GM18909 (cell line): ENCODE results near the gene C16orf46.
A peak's percentile ranks its signal among the peaks of the same experiment; 100 is the strongest.
"Not testable (repeated sequence)": the region's sequence is repeated elsewhere in the genome, so short reads cannot be mapped to it uniquely, and the experiment has no call there.

Source experiments
- ATAC-seq: cut with Tn5 transposase; IDR thresholded peaks from one replicate; pipeline ENCODE4 v1.9.1; 2021; ENCODE audit warnings: mild to moderate bottlenecking; ENCODE audit not compliant: unreplicated experiment, poor library complexity

Gene C16orf46, protein sequence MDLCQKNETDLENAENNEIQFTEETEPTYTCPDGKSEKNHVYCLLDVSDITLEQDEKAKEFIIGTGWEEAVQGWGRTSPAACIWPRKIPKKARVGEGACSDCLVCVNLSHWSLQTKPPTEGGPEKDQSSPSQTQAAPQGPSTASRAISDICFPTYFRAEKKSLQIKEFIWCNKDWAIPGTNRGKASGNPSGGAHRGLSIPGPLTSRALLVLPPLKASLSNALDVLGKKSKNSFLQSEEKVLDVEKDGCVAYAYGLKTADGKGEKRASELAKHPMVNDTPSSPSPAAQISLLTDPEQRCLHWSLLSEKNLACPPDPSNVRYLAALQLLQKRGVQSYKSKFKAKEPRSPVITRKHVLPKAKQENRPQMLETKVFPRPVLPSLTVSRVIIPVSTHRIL

DNA sequence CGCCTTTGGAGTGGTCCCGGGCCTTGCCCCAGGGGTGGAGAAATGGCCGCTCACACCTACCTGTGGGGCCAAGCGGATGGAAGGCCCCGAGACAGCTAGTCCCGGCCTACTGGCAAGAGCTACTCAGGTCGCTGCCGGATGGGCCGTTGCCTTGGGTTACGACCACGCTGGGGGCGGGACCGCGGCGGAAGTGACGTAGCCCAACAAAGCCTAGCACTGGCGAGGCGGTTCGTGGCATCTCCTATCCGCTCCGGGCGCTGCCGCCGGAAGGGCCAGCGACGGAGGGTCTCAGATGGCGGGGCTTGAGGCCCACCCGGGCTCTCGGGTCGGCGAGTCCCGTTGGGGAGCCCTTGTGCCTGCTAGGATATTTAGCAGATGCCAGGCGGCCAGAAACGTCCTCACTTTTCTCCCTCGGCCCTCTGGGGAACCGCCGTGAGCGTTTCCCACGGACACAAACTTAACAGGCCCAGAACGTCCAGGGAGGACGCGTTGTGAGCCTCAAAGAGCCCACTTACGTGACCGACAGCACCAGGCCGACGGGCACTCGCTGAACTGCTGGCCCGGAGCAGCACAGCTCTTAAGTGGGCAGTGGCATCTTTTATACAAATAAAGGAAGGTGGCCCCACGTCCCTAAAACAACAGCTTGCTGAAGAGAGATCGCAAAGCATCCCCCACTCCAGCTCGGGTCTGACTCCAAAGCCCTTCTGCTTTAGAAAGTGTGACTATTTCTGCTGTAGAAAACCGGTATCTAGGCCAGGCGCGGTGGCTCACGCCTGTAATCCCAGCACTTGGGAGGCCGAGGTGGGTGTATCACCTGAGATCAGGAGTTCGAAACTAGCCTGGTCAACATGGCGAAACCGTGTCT lies at the start of gene C16orf46:
TSS of gene C16orf46 (minus strand) at position 163 of the 865 bp plus-strand sequence. CDS start 13,283 bp downstream, outside the sequence.
- peak; percentile 96 for ATAC-seq

DNA sequence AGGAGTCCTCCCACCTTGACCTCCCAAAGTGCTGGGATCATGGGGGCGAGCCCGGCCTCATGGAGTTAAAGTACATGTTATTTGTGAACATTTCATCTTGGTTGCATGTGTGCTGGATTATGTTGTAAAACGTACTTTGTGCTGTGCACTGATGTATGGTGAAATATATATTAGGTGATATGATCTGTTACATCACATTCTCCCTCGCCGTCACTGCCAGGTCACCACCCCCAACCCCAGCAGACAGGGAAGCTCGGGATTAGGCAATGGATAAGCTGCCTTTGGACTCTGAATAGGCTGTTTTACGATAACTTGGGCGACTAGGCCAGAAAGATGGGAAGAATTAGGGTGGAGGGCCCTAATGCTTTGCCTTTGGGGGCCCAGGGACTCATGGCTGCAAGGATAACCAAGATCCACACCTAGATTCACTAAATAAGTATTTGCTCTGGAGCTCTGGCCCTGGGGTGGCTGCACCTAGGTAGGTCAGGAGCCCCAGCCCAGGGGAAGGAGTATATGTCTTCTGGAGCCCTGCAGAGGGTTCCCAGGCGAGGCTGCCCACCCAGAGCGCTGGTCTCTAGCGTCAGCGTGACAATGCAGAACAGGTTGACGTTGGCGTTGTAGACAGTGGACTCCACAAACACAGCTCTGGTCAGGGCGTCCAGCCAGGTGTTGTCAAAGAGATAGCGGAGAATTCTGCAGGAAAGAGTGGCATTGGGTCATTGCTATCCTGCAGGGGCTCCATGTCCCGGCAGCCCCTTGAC lies 46.2 kb upstream of the C16orf46 start:
- ATAC-seq: no peak

DNA sequence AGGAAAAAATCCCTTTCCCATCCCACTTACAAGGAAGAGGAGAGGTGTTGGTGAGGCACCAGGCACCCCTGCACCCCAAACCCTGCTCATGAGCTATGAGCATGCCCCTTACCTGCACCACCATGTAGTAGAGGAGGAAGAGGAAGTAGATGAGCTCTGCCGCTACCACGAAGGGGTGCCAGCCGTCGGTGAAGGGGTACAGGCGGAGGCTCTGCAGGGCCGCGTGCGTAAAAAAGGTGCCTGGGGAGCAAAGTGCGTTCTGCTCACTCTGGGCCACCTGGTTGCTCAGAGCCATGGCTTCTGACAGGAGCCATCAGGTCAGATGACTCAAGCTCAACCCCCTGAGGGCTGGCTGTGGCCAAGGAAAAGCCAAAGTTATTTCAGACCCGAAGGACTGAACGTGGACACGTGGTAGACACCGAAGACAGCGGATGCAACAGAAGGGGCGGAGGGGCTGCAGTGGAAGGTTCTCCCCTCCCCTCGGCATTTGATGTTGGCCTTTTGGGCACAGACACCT lies 44.5 kb upstream of the C16orf46 start:
- ATAC-seq: no peak

DNA sequence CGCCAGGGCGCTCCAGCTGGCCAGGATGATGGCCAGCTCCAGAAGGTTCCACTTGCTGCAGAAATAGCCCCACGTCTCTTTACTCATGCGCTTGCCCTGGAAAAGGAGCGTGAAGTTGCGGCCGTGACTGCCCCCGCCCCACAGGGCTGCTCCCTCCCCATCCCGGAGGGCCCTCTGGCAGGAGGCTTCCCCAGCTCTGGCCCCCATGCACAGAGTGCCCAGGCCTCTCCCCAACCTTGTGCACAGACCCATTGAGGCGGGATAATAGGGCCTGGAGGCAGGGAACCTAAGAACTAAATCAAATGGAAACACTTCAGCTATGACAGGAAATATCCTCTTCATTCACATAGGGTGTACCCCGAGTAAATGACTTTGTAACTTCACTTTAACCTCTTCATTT lies 40.4 kb upstream of the C16orf46 start:
- ATAC-seq: no peak

DNA sequence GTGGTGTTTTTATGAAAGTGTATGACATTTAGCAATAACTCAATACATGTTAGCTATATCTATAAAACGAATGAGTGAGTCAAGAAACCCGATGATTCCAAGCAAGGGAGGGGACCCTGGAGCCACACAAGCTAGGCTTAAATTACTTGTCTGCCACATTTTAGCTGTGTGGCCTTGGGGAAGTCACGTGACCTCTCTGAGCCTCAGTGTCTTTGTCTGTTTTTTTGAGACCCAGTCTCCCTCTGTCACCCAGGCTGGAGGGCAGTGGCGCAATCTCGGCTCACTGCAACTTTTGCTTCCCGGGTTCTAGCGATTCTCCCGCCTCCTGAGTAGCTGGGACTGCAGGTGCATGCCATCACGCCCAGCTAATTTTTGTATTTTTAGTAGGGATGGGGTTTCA lies 39.2 kb upstream of the C16orf46 start:
- ATAC-seq: no peak

DNA sequence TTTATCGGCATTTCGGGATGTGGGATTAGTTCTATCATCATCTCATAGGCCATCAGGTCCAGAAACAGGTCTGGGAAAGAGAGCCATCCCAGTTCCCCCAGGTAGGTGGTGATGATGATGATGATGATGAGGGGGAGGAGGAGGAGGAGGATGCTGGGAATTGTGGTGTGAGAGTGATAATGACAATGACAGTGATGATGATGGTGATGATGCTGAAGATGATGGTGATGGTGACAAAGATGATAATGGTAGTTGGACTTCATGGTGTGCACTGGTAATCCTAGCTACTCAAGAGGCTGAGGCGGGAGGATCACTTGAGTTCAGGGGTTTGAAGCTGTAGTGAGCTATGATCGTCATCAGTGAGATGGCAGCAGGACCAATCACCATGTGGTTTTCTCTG lies 35.4 kb upstream of the C16orf46 start:
- ATAC-seq: no peak

DNA sequence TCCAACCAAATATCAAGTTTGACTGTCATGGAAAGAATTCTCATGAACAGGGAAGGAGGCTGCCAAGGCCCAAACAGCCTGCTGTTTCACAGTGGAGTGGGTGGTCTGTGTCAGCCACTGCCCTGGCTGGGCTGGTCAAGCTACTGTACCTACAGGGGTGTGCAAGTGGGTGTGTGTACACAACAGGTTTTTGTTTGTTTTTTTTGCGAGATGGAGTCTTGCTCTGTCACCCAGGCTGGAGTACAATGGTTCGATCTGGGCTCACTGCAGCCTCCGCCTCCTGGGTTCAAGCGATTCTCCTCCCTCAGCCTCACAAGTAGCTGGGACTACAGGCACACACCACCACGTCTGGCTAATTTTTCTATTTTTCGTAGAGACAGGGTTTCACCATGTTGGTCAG lies 32.2 kb upstream of the C16orf46 start:
- ATAC-seq: not testable (repeated sequence)

DNA sequence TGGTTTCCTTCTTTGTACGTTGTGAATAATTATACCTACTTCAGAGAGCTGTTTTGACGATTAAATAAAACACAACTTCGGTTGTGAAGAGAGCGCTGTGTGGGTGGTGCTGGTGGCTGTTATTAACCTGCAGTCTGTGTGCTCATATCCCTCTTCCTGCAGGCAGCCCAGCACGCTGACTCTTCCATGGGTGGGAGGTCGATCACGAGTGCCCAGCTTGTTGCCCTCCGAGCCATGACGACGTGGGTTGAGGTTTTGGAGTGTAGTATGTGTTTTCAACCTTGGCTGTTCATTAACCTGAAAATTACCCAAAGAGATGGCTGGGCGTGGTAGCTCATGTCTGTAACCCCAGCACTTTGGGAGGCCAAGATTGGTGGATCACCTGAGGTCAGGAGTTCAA lies 30.5 kb upstream of the C16orf46 start:
- ATAC-seq: no peak

DNA sequence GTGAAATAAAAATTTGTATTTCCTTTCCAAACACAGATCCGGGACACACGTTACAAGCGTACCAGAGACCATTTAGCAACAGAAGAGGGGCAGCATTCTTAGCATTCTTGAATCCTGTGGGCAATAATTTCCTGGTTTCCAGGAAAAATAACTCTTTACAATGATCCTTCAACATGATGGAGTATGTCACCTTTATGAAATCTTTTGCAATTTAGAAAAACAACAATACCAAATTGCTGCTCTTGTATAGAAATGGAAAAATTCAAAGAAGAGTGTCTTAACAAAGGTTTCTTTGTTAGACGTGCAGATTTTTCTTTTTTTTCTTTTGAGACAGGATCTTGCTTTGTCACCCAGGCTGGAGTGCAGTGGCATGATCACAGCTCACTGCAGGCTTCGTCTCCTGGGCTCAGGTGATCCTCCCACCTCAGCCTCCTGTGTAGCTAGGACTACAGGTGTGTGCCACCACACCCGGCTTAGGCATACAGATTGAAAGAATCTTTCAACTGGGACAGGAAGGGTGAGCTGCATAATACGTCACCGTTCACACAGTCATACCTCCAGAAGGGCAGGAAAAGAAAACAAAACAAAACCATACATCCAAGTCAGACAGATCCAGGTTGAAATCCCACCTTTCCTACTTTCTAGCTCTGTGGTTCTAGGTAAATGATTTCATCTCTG lies 29.9 kb upstream of the C16orf46 start:
- no peak for ATAC-seq

DNA sequence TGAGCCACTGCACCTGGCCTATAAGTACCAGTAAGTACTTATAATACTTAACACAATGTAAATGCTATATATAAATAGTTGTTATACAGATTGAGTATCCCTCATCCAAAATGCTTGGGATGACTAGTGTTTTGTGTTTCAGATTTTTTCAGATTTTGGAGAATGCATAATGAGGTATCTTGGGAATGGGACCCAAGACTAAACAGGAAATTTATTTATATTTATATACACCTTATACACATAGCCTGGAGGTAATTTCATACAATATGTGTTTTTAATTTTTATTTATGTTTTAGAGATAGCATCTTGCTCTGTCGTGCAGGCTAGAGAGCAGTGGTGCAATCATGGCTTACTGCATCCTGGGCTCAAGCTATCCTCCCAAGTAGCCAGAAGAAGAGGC lies 28.9 kb upstream of the C16orf46 start:
- ATAC-seq: no peak

DNA sequence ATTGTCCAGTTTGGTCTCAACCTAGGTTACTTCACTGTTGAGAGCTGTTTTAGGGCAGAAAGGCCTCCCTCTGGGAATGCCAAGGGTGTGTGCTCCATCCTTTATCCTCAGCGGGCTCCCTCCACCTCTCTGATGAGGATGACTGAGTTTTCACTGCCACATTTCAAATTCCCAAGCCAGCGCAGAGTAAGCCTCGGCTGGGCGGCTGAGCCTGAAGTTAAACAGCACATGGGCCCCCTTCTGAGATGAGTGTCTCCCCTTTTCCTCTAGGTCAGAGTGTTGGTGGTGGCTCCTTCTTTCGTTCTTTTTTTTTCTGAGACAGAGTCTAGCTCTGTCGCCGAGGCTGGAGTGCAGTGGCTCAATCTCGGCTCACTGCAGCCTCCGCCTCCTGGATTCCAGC lies 24.7 kb upstream of the C16orf46 start:
- ATAC-seq: no peak

DNA sequence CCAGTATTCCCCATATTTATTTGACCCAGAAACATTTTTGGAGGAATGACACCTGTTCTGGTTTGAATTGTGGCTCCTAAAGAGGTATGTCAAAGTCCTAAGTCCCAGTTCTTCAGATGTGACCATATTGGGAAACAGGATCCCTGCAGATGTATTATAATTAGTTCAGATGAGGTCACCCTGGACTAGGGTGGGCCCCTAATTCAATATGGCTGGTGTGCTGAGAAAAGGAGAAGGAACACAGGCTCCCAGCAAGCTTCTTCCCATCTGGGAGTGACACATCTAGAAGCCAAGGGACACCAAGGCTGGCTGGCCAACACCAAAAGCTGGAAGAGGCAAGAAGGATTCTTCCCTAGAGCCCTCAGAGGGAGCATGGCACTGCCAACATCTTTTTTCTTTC lies 22.9 kb upstream of the C16orf46 start:
- no peak for ATAC-seq

DNA sequence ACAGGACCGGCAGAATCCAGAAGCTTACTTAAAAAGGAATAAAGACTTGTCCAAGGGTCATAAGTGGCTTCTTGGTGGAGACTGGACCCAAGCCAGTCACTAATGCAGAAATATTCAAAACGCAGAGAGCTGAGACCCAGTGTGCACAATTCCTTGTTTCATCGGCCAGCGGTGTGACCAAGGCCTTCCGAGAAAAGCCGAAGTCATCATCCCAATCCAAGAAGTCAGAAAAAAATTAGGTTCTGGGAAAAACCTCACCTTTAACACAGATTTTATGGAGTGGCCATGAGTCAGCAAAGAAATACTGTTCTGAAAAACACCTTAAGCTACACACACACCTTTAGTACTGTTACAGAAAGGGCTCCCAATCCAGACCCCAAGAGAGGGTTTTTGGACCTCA lies 20.2 kb upstream of the C16orf46 start:
- no peak for ATAC-seq

DNA sequence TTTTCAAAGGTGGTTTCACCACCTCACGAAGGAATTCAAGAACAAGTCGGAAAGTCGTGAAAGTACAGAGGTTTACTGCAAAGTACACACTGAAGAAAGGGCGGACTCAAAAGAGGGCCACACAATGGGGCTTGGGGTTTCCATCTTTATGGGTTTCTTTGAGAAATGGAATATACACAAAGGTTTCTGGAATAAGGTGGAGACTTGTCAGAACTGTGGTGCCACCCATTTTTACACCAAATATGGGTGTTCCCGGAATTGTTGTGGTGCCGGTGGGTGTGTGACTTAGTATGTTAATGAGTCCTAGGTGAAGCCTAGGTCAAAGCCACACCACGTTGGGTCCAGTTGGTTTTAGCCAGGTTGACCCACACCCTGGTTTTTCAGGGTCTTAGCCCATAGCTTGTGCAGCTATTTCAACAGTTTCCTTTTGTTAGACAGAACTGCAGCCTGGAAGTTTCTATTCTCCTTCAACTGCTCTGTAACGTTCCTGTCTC lies 19.7 kb upstream of the C16orf46 start:
- no peak for ATAC-seq

DNA sequence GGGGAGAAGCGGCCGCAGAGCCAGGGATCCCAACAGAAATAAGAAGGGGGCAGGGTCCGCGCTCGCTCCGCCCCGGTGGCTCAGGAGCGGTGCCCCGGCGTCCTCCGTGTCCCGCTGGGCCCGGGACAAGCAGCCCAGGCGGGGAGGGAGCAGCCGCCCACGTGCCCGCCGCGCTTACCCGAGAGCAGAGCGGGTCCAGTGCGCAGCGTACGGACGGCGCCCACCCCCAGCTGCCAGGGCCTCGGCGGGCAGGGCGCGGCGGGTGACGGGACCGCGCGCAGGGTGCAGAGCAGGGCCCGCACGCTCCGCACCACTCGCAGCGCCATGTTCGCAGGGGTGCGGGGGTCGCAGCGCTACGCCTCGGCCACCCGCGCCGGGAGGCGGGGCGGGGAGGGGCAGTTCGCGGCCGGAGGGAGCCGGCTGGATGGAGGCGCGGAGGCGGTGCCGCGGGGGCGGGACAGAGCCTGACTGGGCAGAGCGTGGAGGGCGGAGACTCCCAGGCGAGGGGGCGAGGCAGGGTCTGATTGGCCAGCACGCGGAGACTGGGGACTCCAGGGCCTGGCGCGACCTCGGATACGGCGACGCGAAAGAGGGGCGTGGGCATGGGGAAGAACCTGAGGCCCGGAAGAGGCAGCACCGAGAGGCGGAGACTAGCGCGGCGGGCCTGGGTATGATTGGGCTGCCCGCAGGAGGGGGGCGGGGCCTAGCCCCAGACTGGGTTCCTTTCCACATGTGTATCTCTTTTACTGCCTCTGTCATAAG lies 19.1 kb upstream of the C16orf46 start, which contains the start of gene GCSH:
TSS of gene GCSH (minus strand) at position 443 of the 762 bp plus-strand sequence. CDS start at position 326, 117 bp downstream.
- peak; percentile 99 for ATAC-seq

DNA sequence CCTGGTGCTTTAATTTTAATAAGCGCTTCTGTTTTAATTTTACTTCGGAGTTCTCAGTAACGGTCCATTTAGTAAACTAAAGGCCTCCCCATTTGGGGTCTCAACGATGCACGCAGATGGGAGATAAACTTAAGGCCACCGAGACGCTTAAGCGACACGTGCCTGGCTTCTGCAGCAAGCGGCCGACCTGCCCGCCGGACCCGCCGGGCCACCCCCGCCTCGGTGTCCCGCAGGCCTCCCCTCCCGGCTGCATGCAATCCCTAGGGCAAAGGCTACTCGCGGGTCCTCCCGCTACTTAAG lies 18.6 kb upstream of the C16orf46 start:
- peak; percentile 19 for ATAC-seq

DNA sequence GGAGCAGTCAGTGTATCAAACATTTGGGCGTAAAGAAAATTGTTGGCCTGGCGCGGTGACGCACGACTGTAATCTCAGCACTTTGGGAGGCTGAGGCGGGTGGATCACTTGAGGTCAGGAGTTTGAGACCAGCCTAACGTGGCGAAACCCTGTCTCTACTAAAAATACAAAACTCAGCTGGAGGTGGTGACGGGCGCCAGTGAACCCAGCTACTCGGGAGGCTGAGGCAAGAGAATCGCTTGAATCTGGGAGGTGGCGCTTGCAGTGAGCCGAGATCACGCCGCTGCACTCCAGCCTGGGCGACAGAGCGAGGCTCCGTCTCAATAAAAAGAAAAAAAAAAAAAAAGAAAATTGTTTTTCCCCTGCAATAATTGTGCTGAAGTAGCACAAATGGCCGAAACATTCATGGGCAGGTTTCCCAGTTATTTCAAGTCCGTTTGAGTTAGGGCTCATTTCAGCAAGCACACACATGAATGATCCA lies 17.8 kb upstream of the C16orf46 start:
- no peak for ATAC-seq

DNA sequence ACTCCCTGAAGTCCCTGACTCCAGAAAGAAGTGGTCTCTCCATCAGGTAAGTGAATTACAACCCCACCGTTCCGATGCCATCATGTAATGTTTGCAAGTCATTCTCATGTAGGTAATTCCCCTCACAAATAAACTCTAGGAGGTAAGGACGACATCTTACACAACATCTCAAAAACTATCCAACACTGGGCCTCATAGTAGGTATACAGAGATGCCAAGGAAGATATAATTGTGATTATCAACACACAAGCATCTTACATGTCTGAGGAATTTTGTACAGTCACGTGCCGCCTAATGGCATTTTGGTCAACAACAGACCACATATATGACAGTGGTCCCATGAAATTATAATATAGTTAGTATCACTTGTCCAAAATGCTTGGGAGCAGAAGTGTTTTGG lies 11.8 kb upstream of the C16orf46 start:
- no peak for ATAC-seq

DNA sequence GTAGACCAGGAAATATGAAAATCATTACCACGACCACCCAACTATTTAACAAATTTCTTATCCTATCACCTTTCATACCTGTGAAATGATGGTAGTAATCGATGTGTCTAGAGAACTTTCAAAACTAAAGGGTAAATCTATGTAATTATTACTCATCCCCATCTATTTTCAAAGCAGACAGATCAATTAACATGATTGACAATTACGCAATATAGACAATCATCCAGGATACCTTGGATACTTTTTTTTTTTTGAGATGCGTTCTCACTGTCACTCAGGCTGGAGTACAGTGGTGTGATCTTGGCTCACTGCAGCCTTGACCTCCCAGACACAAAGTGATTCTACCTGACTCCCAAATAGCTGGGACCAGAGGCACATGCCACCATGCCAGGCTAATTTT lies 4.0 kb upstream of the C16orf46 start:
- ATAC-seq: no peak
